WERI-Rb-1 (cell line): ENCODE data around the gene KCND1.

ENCODE experiments used
- DNase-seq: peaks from one replicate; pipeline ENCODE4 v3.0.0-alpha.2; 2020
- H3K27ac ChIP-seq: fragments of 250-450 bp; sonication (Bioruptor Pico); 2 replicates; pipeline ENCODE4 v1.5.1; 2020; ENCODE audit warnings: mild to moderate bottlenecking, moderate library complexity
- H3K27me3 ChIP-seq: fragments of 250-450 bp; sonication (Bioruptor Pico); 2 replicates; pipeline ENCODE4 v1.5.1; 2021; ENCODE audit warnings: mild to moderate bottlenecking, low read depth, moderate library complexity; ENCODE audit not compliant: insufficient read depth, severe bottlenecking
- H3K36me3 ChIP-seq: fragments of 250-450 bp; sonication (Bioruptor Pico); 2 replicates; pipeline ENCODE4 v1.5.1; 2020; ENCODE audit warnings: mild to moderate bottlenecking, moderate library complexity
- H3K4me3 ChIP-seq: 2 replicates; pipeline ENCODE4 v1.5.1; 2011; ENCODE audit warnings: low read depth, mild to moderate bottlenecking, control low read depth, low read length
- H3K9me3 ChIP-seq: fragments of 250-450 bp; sonication (Bioruptor Pico); 2 replicates; pipeline ENCODE4 v1.5.1; 2021; ENCODE audit warnings: mild to moderate bottlenecking, moderate library complexity; ENCODE audit not compliant: severe bottlenecking
- TF ChIP-seq, protein P1 (sequence below): IDR thresholded peaks from 2 replicates; pipeline ENCODE4 v1.5.1; 2011; ENCODE audit warnings: low read depth, mild to moderate bottlenecking, control low read depth, inconsistent platforms, low read length

KCND1 gene

DNA sequence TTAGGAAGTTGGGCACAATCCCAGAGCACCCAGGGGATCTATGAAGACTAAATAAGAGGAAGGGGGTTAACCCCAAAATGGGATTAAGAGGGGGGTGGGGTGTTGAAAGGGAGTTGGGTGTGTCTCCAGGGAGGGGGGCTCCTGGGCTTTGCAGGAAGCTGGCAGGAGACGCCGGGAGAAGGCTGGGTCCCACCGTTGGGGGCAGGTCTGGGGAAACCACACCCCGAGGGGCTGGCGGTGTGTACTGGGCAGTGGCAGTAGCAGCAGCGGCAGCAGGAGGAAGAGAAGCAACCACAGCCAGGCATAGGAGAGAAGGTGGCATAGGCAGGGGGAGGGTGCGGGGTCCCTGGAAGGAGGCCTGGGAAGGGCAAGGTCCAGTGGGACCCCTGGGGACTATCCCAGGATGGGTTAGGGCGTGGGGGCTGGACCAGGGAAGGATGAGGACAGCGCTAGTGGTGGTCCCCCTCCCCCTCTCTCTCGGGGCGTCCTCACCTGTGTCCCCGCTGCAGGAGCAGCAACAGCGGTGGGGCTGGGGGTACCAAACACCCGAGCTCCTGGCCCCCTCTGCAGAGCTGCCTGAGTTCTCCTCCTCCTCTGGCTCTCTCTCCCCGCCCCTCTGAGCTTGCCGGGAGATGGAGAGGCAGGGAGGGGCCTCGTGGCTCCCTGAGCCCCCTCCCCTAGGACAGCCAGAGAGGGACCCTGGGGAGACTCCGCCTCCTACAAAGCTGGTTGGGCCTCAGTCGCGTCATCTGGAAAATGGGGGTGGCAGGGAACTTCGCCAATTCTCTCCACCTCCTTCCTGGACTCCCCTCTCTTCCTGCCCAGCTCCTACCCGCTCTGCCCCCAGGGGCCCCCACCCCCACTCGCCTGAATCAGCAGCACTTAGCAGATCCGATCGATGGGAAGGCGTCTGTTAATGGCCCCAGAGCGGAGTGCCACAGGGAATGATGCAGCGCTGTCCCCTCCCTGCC lies at the start of gene KCND1:
TSS of gene KCND1 (minus strand) at position 596 of the 971 bp plus-strand sequence. CDS start 1,573 bp downstream, outside the sequence.
- H3K27me3 ChIP-seq: peaks cover 6% of the 10 kb centered on the region
- peak; percentile 27 for DNase-seq
- H3K9me3 ChIP-seq: no peaks in the 10 kb centered on the region
- TF ChIP-seq, protein P1, sequence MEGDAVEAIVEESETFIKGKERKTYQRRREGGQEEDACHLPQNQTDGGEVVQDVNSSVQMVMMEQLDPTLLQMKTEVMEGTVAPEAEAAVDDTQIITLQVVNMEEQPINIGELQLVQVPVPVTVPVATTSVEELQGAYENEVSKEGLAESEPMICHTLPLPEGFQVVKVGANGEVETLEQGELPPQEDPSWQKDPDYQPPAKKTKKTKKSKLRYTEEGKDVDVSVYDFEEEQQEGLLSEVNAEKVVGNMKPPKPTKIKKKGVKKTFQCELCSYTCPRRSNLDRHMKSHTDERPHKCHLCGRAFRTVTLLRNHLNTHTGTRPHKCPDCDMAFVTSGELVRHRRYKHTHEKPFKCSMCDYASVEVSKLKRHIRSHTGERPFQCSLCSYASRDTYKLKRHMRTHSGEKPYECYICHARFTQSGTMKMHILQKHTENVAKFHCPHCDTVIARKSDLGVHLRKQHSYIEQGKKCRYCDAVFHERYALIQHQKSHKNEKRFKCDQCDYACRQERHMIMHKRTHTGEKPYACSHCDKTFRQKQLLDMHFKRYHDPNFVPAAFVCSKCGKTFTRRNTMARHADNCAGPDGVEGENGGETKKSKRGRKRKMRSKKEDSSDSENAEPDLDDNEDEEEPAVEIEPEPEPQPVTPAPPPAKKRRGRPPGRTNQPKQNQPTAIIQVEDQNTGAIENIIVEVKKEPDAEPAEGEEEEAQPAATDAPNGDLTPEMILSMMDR: no peak
- peaks cover 5% of the 10 kb centered on the region; the same call in 1 of the 2 replicates for H3K36me3 ChIP-seq
- H3K4me3 ChIP-seq: peak within 1 kb of the TSS; percentile 30
- H3K27ac ChIP-seq: no peak within 1 kb of the TSS

DNA sequence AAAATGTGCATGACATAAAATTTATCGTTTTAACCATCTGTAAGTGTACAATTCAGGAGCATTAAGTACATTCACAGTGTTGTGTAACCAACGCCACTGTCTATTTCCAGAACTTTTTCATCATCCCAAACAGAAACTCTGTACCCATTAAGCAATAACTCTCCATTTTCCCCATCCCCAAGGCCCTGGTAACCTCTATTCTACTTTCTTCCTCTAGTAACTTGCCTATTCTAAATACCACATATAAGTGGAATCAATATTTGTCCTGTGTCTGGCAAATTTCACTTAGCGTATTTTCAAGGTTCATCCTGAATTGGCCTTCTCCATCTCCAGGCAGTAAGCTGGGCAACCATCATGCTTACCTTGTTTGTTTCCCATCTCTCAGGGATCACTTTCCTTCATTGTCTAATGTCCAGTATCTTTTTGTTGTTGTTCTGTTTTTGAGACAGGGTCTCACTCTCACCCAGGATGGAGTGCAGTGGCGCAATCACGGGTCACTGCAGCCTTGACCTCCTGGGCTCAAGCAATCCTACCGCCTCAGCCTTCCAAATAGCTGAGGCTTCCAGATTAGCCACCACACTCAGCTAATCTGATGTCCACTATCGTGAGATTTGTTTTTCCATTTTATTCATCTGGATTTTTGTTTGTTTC lies 48.1 kb upstream of the KCND1 start:
- no peak for DNase-seq
- Histone ChIP-seq H3K9me3 (no peaks in the 10 kb centered on the region), H3K27ac (no peak overlapping the region), H3K4me3 (no peak overlapping the region), H3K27me3 (peaks cover 7% of the 10 kb centered on the region), H3K36me3 (no peaks in the 10 kb centered on the region)
- TF ChIP-seq, protein P1: no peak

DNA sequence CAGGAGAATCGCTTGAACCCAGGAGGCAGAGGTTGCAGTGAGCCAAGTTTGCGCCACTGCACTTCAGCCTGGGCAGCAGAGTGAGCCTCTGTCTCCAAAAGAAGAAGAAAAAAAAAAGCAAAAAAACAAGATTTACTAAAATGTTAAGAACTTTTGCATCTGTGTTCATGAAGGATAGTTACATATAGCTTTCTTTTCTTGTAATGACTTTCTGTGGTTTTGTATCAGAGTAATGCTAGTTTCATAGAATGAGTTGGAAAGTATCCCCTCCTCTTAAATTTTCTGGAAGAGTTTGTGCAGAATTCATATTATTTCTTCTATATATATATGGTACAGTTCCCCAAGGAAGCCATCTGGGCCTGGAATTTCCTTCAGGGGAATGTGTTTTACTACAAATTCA lies 47.4 kb upstream of the KCND1 start:
- H3K27me3 ChIP-seq: peaks cover 7% of the 10 kb centered on the region
- DNase-seq: no peak
- H3K27ac ChIP-seq: no peak overlapping the region
- no peaks in the 10 kb centered on the region for H3K9me3 ChIP-seq
- H3K36me3 ChIP-seq: no peaks in the 10 kb centered on the region
- TF ChIP-seq, protein P1: no peak
- no peak overlapping the region for H3K4me3 ChIP-seq

DNA sequence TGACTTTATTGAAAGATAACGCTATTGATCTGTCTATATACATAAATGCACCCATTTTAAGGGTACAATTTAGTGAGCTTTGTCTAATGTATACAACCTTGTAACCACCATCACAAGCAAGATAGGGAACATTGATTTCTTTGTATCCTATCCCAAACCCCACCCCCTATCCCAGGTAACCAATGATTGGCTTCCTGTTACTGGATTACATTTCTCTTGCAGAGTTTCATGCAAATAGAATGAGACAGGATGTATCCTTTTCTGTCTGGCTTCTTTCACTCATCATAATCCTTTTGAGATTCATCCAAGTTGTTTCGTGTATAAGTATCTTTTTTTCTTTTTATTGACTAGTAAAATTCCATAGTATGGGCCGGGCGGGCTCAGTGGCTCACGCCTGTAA lies 32.1 kb upstream of the KCND1 start:
- Histone ChIP-seq H3K27me3 (peaks cover 13% of the 10 kb centered on the region), H3K27ac (no peak overlapping the region), H3K4me3 (no peak overlapping the region), H3K9me3 (no peaks in the 10 kb centered on the region), H3K36me3 (peaks cover 3% of the 10 kb centered on the region; the same call in 1 of the 2 replicates)
- DNase-seq: no peak
- TF ChIP-seq, protein P1: no peak

DNA sequence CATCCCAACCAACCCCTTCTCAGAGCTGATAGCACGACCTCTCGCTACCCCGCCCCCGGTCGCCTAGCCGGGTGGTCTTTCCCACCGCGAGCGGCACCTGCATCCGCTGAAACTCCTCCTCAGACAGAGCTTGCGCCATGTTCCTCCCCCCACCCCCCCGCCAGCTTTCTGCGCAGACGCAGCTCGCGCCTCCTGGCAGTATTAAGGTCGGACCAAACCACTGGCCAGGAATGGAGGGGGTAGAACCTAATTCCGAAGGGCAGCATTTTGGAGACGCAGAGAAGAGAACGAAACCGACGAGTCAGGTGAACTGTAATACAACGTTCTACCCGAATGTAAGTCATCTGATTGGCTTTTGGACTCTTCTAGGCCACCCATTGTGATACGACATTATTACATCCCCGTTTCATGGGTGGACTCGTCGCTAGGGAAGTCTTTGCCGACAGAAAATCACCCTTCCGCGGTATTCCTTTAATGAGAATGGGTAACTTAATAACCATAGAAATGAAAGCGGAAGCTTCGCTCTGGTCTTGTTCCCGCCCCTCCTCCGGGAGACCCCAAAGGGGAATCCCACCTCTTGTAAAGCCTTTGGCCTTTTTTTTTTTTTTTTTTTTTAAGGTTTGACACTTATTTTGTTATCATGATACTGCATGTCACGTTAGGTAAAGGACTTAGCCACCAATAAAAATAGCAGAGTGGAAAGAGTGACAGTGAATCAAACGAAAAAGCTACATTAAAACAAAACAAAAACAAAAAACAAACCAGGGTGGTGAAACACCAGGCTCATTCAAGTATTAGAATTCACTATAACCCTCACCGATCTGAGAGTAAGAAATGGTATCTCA lies 30.7 kb upstream of the KCND1 start, which contains the start of gene GRIPAP1:
TSS of gene GRIPAP1 (minus strand) at position 174 of the 845 bp plus-strand sequence. CDS start at position 139, 35 bp downstream.
- peak; percentile 76 for DNase-seq
- Histone ChIP-seq H3K4me3 (peak within 1 kb of the TSS; percentile 47), H3K27ac (peak within 1 kb of the TSS; percentile 91), H3K36me3 (peaks cover 10% of the 10 kb centered on the region), H3K27me3 (peaks cover 10% of the 10 kb centered on the region), H3K9me3 (no peaks in the 10 kb centered on the region)
- TF ChIP-seq, protein P1: no peak
